Heart right ventricle (tissue), 16 donors: ENCODE data around the gene HP. TPM values are rescaled to one million over a fixed set of nuclear protein-coding genes. Genes with fewer than 3 reads are reported as not detected.
"Not testable (repeated sequence)": the region's sequence is repeated elsewhere in the genome, so short reads cannot be mapped to it uniquely, and the experiment has no call there.

Experiments
- ATAC-seq, 8 donors: fragments of 200-7000 bp; cut with Tn5 transposase; one replicate each; pipeline ENCODE4 v1.9.1; 2020; ENCODE audit warnings: mild to moderate bottlenecking in 8 of 8, moderate library complexity in 8 of 8, moderate number of reproducible peaks in 1 of 8
- DNase-seq, 2 donors: peaks; one replicate each; pipeline ENCODE4 v3.0.0-alpha.2; 2020
- H3K27ac ChIP-seq, 10 donors: fragments of 200-600 bp; sonication (generic) in 2 of 10; one replicate each; pipeline versions ENCODE4 v1.5.0 to v1.8.0; 2020 to 2022; ENCODE audit warnings: mild to moderate bottlenecking in 3 of 10
- H3K27me3 ChIP-seq, 7 donors: fragments of 200-600 bp; one replicate each; pipeline ENCODE4 v1.8.0; 2021 to 2022; ENCODE audit warnings: mild to moderate bottlenecking in 2 of 7
- H3K36me3 ChIP-seq, 9 donors: fragments of 200-600 bp; sonication (generic) in 1 of 9; one replicate each; pipeline versions ENCODE4 v1.5.0 to v1.8.0; 2020 to 2022; ENCODE audit warnings: mild to moderate bottlenecking in 2 of 9
- H3K4me1 ChIP-seq, 9 donors: fragments of 200-600 bp; sonication (generic) in 1 of 9; one replicate each; pipeline versions ENCODE4 v1.5.0 to v1.8.0; 2020 to 2022; ENCODE audit warnings: mild to moderate bottlenecking in 4 of 9
- H3K4me3 ChIP-seq, 10 donors: fragments of 200-600 bp; sonication (generic) in 2 of 10; one replicate each; pipeline versions ENCODE4 v1.5.0 to v1.8.0; 2020 to 2022; ENCODE audit warnings: mild to moderate bottlenecking in 7 of 10, moderate library complexity in 2 of 10
- H3K9me3 ChIP-seq, 11 donors: fragments of 200-600 bp in 10 of 11; sonication (generic) in 2 of 11; one replicate each; pipeline versions ENCODE4 v1.5.0 to v1.8.0; 2013 to 2022; ENCODE audit warnings: mild to moderate bottlenecking in 2 of 11, control low read depth in 1 of 11, moderate library complexity in 1 of 11
- CTCF ChIP-seq, 9 donors: fragments of 200-600 bp; sonication (generic) in 2 of 9; IDR thresholded peaks; one replicate each; pipeline versions ENCODE4 v1.5.0 to v1.8.0; 2021 to 2022; ENCODE audit warnings: antibody characterized with exemption in 9 of 9, mild to moderate bottlenecking in 5 of 9, moderate library complexity in 1 of 9
- WGBS, 2 donors: extraction: QIAGEN DNeasy Blood & Tissue Kit; methylation state at CpG; one replicate each; pipeline ENCODE4 v1.1.7; 2013; ENCODE audit warnings: inconsistent platforms in 1 of 2; 5-methylcytosine and 5-hydroxymethylcytosine counted together
- intact Hi-C, 10 donors: fragments of 100-400 bp; cut with DNase I; formaldehyde crosslinking; loops; one replicate each; pipeline versions ENCODE4 v1.11.1 to v1.14.2; 2022
- polyA plus RNA-seq, 2 donors: library from polyadenylated mRNA; stranded (reverse); fragments of 200-250 nt; gene quantifications; one replicate each; pipeline ENCODE4 v1.2.3, GENCODE V29; 2013
- total RNA-seq, 10 donors: library from RNA; stranded (reverse); fragmentation: NEBNext Ultra II Directional in 3 of 10; extraction: Animal tissue kit (Norgen Biotek cat#: 25700) in 3 of 10; gene quantifications; one replicate each; pipeline versions ENCODE4 v1.2.1 to v1.2.4, GENCODE V29; 2021 to 2023
- donor health status: Arrhythmogenic right ventricular cardiomyopathy.
- donor health status: ischemic (EF 13 %, LVEDD 7.1; RV severe dilation, severe dysfunction).
- donor health status: healthy with polysubstance abuse.
- donor health status: DM: no; HTN: yes; CAD: no.
- donor health status: DM: no; HTN: no; CAD: no.
- donor health status: ischemic (EF 25% LVEDD 6.9; RV normal size, moderate dysfunction).
- donor health status: ischemic (EF 25% LVEDD 5.7; RV mildly dilated, moderate dysfunction).
- donor health status: healthy.
- donor health status: DM: yes; HTN: yes; CAD: no.
- donor health status: Ischemic cardiomyopathy.
- donor health status: ischemic (EF 35%, LVEDD 5.7; RV mildly dilated, moderate dysfunction).
- donor health status: nonischemic (EF 11% LVEDD 7.7; RV severe dilation, severe dysfunction).
- donor health status: DM: yes; HTN: yes; CAD: no.
- donor health status: PGD.
- donor health status: ischemic (EF 29% LVEDD 5.4; RV normal size, mild dysfunction).
- donor health status: nonischemic (EF 23%, LVEDD 6.1; RV moderate dilation, normal function).

HP gene
- total and polyA plus RNA-seq, 12 donors, result 0.47 to 26.6 (median 5.0) TPM

GRCh38 chr16:72068930-72069329, 14.6 kb downstream of the HP start:
- 69 to 77% methylated on average over 4 of the region's 4 CpGs for WGBS, 2 donors
- no peaks in the 10 kb centered on the region for H3K9me3 ChIP-seq
- H3K27ac ChIP-seq, result peak overlapping the region in 1 of 10 donors; percentile 15
- intact Hi-C loops, result loop anchor here in 2 of 10 donors (5.0 kb wide), 1 partner anchor 33 kb away; no protein-coding TSS in a partner anchor
- no peak for ATAC-seq
- no peak for DNase-seq
- H3K4me1 ChIP-seq, result peaks cover 0 to 40% (median 10%) of the 10 kb centered on the region in 9 donors
- TF ChIP-seq CTCF (IDR thresholded peaks at IDR 0.05), result no peak
- H3K36me3 ChIP-seq, result peaks cover 0 to 3% (median 0%) of the 10 kb centered on the region in 9 donors
- H3K27me3 ChIP-seq, result no peaks in the 10 kb centered on the region
- no peak overlapping the region for H3K4me3 ChIP-seq

- TF ChIP-seq CTCF (IDR thresholded peaks at IDR 0.05), result no peak
- no peaks in the 10 kb centered on the region for H3K9me3 ChIP-seq
- no peaks in the 10 kb centered on the region for H3K27me3 ChIP-seq
- ATAC-seq (peak; percentile 57 to 81 (median 72)), DNase-seq (peak in 1 of 2 donors; percentile 38)
- WGBS, 2 donors, result 25 to 31% methylated on average over 12 of the region's 12 CpGs
- H3K4me1 ChIP-seq, result peaks cover 0 to 41% (median 9%) of the 10 kb centered on the region in 9 donors
- H3K4me3 ChIP-seq, result peak overlapping the region in 4 of 10 donors; percentile 2 to 18 (median 6)
- H3K27ac ChIP-seq, result peak overlapping the region; percentile 58 to 96 (median 82)
- intact Hi-C loops, result loop anchor here in 1 of 10 donors (2.0 kb wide), 1 partner anchor 20 kb away; the partner anchor contains the start of genes DHX38 and TXNL4B
- peaks cover 0 to 5% (median 0%) of the 10 kb centered on the region in 9 donors for H3K36me3 ChIP-seq
Measured at GRCh38 chr16:72072514-72073342, 18.4 kb downstream of the HP start.

- Histone ChIP-seq H3K27ac (peak overlapping the region; percentile 58 to 96 (median 82)), H3K27me3 (no peaks in the 10 kb centered on the region), H3K9me3 (no peaks in the 10 kb centered on the region), H3K4me3 (peak overlapping the region in 6 of 10 donors; percentile 12 to 34 (median 16)), H3K36me3 (peaks cover 0 to 13% (median 0%) of the 10 kb centered on the region in 9 donors), H3K4me1 (peaks cover 0 to 41% (median 9%) of the 10 kb centered on the region in 9 donors)
- no peak for TF ChIP-seq CTCF (IDR thresholded peaks at IDR 0.05)
- 48 to 56% methylated on average over 8 of the region's 8 CpGs for WGBS, 2 donors
- ATAC-seq (peak; percentile 91 to 96 (median 93)), DNase-seq (peak; percentile 31 to 70)
- intact Hi-C loops, result loop anchor here in 2 of 10 donors (1.0 to 2.0 kb wide), 2 partner anchors 19 to 20 kb away; partner anchors contain the start of genes DHX38 (in 2 of the 2) and TXNL4B (in 2 of the 2)
Measured at GRCh38 chr16:72073560-72074230, 19.4 kb downstream of the HP start.

GRCh38 chr16:72075067-72075466, 20.8 kb downstream of the HP start:
- 41 to 43% methylated on average over 2 of the region's 6 CpGs for WGBS, 2 donors
- peak overlapping the region in 2 of 10 donors; percentile 33 to 34 for H3K4me3 ChIP-seq
- peak in 7 of 8 donors; percentile 26 to 66 (median 56) for ATAC-seq

GRCh38 chr16:72076991-72077706, 22.8 kb downstream of the HP start:
- Histone ChIP-seq H3K36me3 (peaks cover 0 to 13% (median 0%) of the 10 kb centered on the region in 9 donors), H3K4me1 (peaks cover 0 to 34% (median 5%) of the 10 kb centered on the region in 9 donors)
- intact Hi-C loops, ATAC-seq, H3K27me3 ChIP-seq, H3K9me3 ChIP-seq, DNase-seq, H3K27ac ChIP-seq, H3K4me3 ChIP-seq: not testable (repeated sequence)
- 91 to 100% methylated on average over 2 of the region's 5 CpGs for WGBS, 2 donors

More at GRCh38 chr16:72075067-72075466, 20.8 kb downstream of the HP start:
- H3K9me3 ChIP-seq, H3K27me3 ChIP-seq, DNase-seq, intact Hi-C loops: not testable (repeated sequence)
- peak overlapping the region in 9 of 10 donors; percentile 56 to 96 (median 80) for H3K27ac ChIP-seq
- H3K4me1 ChIP-seq, result peaks cover 0 to 41% (median 9%) of the 10 kb centered on the region in 9 donors
- peaks cover 0 to 13% (median 0%) of the 10 kb centered on the region in 9 donors for H3K36me3 ChIP-seq
